Peyer's patch (tissue), 4 donors: ENCODE data around the gene DUSP7. TPM values are rescaled to one million over a fixed set of nuclear protein-coding genes. Genes with fewer than 3 reads are reported as not detected.

Source experiments
- DNase-seq, 3 donors: peaks; one replicate each; pipeline ENCODE4 v3.0.0-alpha.2; 2017 to 2019
- H3K27ac ChIP-seq, 4 donors: fragments of 200-600 bp; sonication (generic); one replicate each; pipeline ENCODE4 v1.5.1; 2016 to 2019
- H3K27me3 ChIP-seq, 2 donors: fragments of 200-600 bp; sonication (generic); one replicate each; pipeline ENCODE4 v1.5.1; 2019
- H3K36me3 ChIP-seq, 3 donors: fragments of 200-600 bp; sonication (generic); one replicate each; pipeline ENCODE4 v1.5.1; 2016 to 2019
- H3K4me1 ChIP-seq, 4 donors: fragments of 200-600 bp; sonication (generic); one replicate each; pipeline ENCODE4 v1.5.1; 2016 to 2019
- H3K4me3 ChIP-seq, 4 donors: fragments of 200-600 bp; sonication (generic); 1 replicate in 3 of 4; 2 replicates in 1 of 4; pipeline ENCODE4 v1.5.1; 2016 to 2019; ENCODE audit warnings: mild to moderate bottlenecking in 1 of 4
- H3K9me3 ChIP-seq, 4 donors: fragments of 200-600 bp; sonication (generic); one replicate each; pipeline ENCODE4 v1.5.1; 2016 to 2019; ENCODE audit warnings: mild to moderate bottlenecking in 1 of 4
- POLR2A ChIP-seq, 2 donors: fragments of 450-650 bp; IDR thresholded peaks; one replicate each; pipeline ENCODE4 v1.5.1; 2017; ENCODE audit warnings: antibody characterized with exemption in 2 of 2, mild to moderate bottlenecking in 2 of 2, moderate library complexity in 2 of 2
- total RNA-seq, 4 donors: library from RNA; depleted of rRNA; stranded (reverse); fragments of >200 nt; gene quantifications; one replicate each; pipeline ENCODE4 v1.1.0, GENCODE V29; 2016
- TF ChIP-seq, protein P1 (sequence below), 6 experiments: fragments of 450-650 bp in 4 of 6; fragments of 200-600 bp in 2 of 6; sonication (generic) in 1 of 6; IDR thresholded peaks; one replicate each; pipeline ENCODE4 v1.5.1; 2017 to 2019; ENCODE audit warnings: antibody characterized with exemption in 6 of 6, mild to moderate bottlenecking in 3 of 6, moderate library complexity in 1 of 6

The DUSP7 gene
- total RNA-seq, 4 donors from 2014 or later, result 3.3 to 7.1 (median 6.0) TPM

DNA sequence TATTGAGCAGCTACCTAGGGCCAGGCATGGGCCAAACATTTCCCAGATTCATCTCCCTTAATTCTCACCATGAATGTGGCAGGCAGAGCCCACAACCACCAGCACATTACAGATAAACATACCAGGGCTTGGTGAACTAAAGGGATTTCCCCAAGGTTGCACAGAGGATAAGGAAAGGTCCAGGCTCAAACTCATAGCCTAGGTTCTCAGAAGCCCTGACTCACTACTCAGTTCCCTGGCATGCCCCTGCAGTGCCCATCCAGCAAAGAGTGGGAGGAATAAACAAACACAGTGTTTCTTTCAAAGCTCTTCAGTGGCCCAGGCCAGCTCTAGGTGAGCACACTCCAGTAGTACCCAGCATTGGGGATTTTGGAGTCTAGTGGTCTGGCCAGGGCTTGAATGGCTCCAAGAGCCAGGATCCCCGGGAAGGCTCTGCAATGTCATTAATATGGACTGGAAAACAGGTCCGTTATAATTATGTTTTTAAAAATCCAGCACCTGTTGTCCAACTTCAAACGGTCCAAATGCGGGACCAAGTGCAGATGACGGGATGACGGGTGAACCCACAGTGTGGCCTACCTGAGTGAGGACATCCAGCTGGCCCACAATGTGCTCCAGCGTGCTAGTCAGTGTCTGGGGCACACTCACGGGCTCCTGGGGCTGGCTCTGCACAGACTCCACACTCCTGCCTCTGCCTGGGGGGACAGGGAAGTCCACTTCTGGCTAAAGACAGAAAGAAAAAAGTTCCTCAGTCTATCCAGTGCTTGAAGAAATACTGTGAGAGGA is 39.8 kb upstream of the DUSP7 start:
- Histone ChIP-seq H3K9me3 (no peaks in the 10 kb centered on the region), H3K4me3 (no peak overlapping the region), H3K27me3 (no peaks in the 10 kb centered on the region), H3K4me1 (no peaks in the 10 kb centered on the region), H3K36me3 (no peaks in the 10 kb centered on the region), H3K27ac (no peak overlapping the region)
- DNase-seq, result no peak
- TF ChIP-seq, protein P1, sequence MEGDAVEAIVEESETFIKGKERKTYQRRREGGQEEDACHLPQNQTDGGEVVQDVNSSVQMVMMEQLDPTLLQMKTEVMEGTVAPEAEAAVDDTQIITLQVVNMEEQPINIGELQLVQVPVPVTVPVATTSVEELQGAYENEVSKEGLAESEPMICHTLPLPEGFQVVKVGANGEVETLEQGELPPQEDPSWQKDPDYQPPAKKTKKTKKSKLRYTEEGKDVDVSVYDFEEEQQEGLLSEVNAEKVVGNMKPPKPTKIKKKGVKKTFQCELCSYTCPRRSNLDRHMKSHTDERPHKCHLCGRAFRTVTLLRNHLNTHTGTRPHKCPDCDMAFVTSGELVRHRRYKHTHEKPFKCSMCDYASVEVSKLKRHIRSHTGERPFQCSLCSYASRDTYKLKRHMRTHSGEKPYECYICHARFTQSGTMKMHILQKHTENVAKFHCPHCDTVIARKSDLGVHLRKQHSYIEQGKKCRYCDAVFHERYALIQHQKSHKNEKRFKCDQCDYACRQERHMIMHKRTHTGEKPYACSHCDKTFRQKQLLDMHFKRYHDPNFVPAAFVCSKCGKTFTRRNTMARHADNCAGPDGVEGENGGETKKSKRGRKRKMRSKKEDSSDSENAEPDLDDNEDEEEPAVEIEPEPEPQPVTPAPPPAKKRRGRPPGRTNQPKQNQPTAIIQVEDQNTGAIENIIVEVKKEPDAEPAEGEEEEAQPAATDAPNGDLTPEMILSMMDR (IDR thresholded peaks at IDR 0.05), result no peak
- TF ChIP-seq POLR2A (IDR thresholded peaks at IDR 0.05), result no peak

DNA sequence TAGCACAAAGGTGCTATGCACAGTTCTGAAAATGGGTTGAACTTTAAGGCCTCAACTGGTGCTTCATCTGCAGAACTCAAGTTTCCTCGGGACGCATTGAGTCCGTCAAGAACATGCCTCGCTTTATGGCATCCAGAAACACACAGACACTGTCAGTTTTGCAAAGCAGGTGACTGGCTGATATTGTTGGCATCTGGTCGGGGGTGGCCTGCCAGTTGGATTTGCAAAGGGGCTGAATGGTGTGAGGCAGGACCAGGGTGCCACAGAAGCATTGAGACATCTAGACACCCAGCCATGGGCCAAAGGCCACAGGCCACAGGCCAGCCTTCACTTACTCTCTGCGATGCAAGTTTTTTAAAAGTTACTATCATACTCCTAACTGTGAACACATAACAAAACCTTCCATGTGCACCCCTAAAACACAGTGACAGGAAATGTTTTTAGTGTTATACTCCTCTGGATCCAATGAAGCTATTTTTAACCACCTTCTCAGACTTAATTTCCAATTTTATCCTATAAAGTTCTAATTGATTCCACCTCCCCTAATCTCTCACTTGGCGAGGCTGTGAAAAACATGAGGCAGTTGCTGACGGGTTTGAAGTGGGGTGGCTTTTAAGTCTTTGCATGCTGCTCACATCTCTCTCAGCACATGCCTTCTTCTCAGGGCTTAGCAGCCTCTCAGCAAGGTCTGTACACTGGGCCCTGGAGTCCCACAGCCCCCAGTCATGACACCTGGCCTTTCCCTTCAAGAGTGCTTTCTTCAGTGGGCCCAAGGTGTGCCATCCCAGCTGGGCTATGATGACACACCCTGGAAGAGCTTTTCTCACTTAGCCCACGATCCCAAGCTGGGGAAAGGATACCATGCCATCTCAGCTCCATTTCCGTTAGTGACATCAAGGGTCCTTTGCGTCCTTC is 38.5 kb upstream of the DUSP7 start:
- no peak for TF ChIP-seq POLR2A (IDR thresholded peaks at IDR 0.05)
- TF ChIP-seq, protein P1 (IDR thresholded peaks at IDR 0.05), result no peak
- no peak overlapping the region for H3K27ac ChIP-seq
- H3K4me3 ChIP-seq, result no peak overlapping the region
- no peaks in the 10 kb centered on the region for H3K36me3 ChIP-seq
- no peaks in the 10 kb centered on the region for H3K9me3 ChIP-seq
- H3K27me3 ChIP-seq, result no peaks in the 10 kb centered on the region
- DNase-seq, result no peak
- H3K4me1 ChIP-seq, result no peaks in the 10 kb centered on the region

DNA sequence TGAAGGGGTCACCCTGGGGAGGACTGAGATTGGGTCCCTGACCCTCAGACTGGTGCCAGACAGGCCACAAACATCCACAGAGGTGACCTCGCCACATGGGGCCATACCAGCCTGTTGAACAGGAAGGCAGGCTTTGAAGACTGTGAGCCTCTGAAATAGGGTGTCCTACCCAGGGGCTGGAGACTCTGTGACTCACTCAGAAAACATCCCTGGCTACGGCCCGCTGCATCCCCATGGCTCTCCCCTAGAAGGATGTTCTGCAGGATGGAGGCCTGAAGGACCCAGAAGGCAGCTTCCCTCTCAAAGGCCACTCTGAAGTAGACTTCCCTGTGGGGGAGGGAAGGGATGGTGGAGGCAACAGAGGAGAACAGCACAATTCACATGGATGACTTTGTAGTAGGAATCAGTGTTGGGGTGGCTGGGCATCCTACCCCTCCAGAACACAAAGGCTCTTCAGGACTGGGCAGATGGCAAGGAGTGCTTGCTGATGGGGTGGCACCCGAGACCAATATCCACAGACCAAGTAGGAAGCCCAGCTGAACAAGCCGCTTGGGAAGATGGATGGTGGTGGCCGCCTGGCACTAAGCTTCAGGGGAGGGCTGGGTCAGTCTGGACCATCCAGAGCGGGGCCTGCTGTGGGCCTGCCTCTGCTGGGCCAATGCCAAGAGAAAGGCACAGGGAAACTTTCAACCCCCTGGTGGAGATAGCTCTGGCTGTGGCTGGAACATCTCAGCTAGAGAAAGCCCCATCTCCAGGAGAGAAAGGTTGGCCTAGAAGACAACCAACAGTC is 37.6 kb upstream of the DUSP7 start:
- no peak for DNase-seq
- no peaks in the 10 kb centered on the region for H3K36me3 ChIP-seq
- TF ChIP-seq POLR2A (IDR thresholded peaks at IDR 0.05), result no peak
- TF ChIP-seq, protein P1 (IDR thresholded peaks at IDR 0.05), result no peak

DNA sequence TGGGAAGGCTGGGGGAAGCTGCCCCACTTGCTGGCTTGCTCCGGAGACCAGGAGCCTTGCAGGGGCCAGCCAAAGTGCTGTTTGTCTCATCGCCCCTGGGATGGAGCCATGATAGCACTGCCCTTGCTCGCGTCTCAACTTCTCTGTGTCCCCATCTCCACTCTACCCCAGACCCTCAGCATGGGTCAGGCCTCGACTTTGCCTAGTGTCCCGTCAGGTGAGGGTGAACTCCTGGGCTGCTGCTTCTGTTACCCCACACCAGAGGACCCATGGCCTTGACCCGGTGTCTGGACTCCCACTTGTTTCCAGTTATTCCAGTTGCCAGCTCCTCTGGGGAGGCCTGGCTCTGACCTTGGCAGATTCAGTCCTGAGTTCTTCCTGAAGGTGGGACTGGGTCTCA is 36.5 kb upstream of the DUSP7 start:
- no peak for TF ChIP-seq POLR2A (IDR thresholded peaks at IDR 0.05)
- TF ChIP-seq, protein P1 (IDR thresholded peaks at IDR 0.05), result no peak
- DNase-seq, result no peak
- no peak overlapping the region for H3K4me3 ChIP-seq

More for the DNA sequence above, 37.6 kb upstream of the DUSP7 start:
- Histone ChIP-seq H3K9me3 (no peaks in the 10 kb centered on the region), H3K4me3 (no peak overlapping the region), H3K27ac (no peak overlapping the region), H3K27me3 (no peaks in the 10 kb centered on the region), H3K4me1 (no peaks in the 10 kb centered on the region)

DNA sequence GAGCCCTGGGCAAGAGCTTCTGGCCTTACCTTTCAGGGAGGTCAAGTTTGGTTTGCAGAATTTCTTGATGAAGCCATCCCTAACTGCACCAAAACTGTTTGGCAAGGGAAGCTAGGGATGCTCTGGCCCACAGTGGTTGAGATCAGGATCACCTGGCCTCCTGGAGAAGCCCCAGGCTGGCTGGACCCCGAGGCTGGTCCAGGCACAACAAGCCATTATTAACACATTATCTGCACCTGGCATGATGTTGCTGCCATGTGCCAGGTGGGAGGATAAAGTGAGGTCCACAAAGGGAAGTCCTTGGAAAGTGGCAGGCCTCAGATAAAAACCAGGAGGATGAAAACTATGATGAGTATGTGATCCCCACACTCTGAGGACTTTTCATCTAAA is 35.9 kb upstream of the DUSP7 start:
- DNase-seq, result no peak
- no peak for TF ChIP-seq POLR2A (IDR thresholded peaks at IDR 0.05)
- TF ChIP-seq, protein P1 (IDR thresholded peaks at IDR 0.05), result no peak
- Histone ChIP-seq H3K4me1 (peaks cover 0 to 5% (median 0%) of the 10 kb centered on the region in 4 donors), H3K9me3 (no peaks in the 10 kb centered on the region), H3K27me3 (no peaks in the 10 kb centered on the region), H3K4me3 (no peak overlapping the region), H3K27ac (no peak overlapping the region), H3K36me3 (no peaks in the 10 kb centered on the region)

More for the DNA sequence above, 36.5 kb upstream of the DUSP7 start:
- Histone ChIP-seq H3K27ac (no peak overlapping the region), H3K9me3 (no peaks in the 10 kb centered on the region), H3K36me3 (no peaks in the 10 kb centered on the region), H3K4me1 (peaks cover 0 to 5% (median 0%) of the 10 kb centered on the region in 4 donors), H3K27me3 (no peaks in the 10 kb centered on the region)
